Psoas muscle (tissue), 8 donors: ENCODE measurements around the gene TP53INP2. TPM values are rescaled to one million over a fixed set of nuclear protein-coding genes. Genes with fewer than 3 reads are reported as not detected.
A peak's percentile ranks its signal among the peaks of the same experiment; 100 is the strongest.

ENCODE experiments used
- ATAC-seq, 4 donors: fragments of 200-7000 bp; cut with Tn5 transposase; one replicate each; pipeline ENCODE4 v1.9.1; 2020; ENCODE audit warnings: moderate library complexity in 3 of 4, mild to moderate bottlenecking in 2 of 4
- DNase-seq, 2 donors: peaks; one replicate each; pipeline ENCODE4 v3.0.0-alpha.2; 2020
- H3K27ac ChIP-seq: fragments of 200-600 bp; one replicate; pipeline ENCODE4 v1.8.0; 2022
- H3K27me3 ChIP-seq, 3 donors: fragments of 200-600 bp in 1 of 3; one replicate each; pipeline versions ENCODE4 v1.6.1 to v1.8.0; 2013 to 2022; ENCODE audit warnings: low read length in 2 of 3, mild to moderate bottlenecking in 2 of 3, moderate library complexity in 1 of 3; ENCODE audit not compliant: insufficient read depth in 3 of 3
- H3K36me3 ChIP-seq, 2 donors: fragments of 200-600 bp in 1 of 2; one replicate each; pipeline versions ENCODE4 v1.6.1 to v1.8.0; 2013 to 2022; ENCODE audit warnings: low read depth in 1 of 2, mild to moderate bottlenecking in 1 of 2, moderate library complexity in 1 of 2; ENCODE audit not compliant: insufficient read depth in 1 of 2
- H3K4me1 ChIP-seq: fragments of 200-600 bp; one replicate; pipeline ENCODE4 v1.8.0; 2022
- H3K4me3 ChIP-seq: fragments of 200-600 bp; one replicate; pipeline ENCODE4 v1.8.0; 2022; ENCODE audit warnings: mild to moderate bottlenecking
- H3K9me3 ChIP-seq: fragments of 200-600 bp; one replicate; pipeline ENCODE4 v1.8.0; 2022
- WGBS, 3 donors: extraction: QIAGEN DNeasy Blood & Tissue Kit; methylation state at CpG; one replicate each; pipeline versions ENCODE4 v1.1.6 to v1.1.7; 2013; 5-methylcytosine and 5-hydroxymethylcytosine counted together
- intact Hi-C, 2 donors: fragments of 100-400 bp; cut with DNase I; formaldehyde crosslinking; loops; one replicate each; pipeline versions ENCODE4 v1.11.0 to v1.14.2; 2022
- polyA plus RNA-seq, 3 donors: library from polyadenylated mRNA; stranded (reverse); fragments of 200-250 nt; gene quantifications; one replicate each; pipeline ENCODE4 v1.2.3, GENCODE V29; 2013
- total RNA-seq, 4 donors: library from RNA; stranded (reverse); fragmentation: NEBNext Ultra II Directional in 2 of 4; extraction: Animal tissue kit (Norgen Biotek cat#: 25700) in 2 of 4; gene quantifications; one replicate each; pipeline versions ENCODE4 v1.2.1 to v1.2.4, GENCODE V29; 2021 to 2023
- TF ChIP-seq, protein P1 (sequence below): fragments of 200-600 bp; IDR thresholded peaks from one replicate; pipeline ENCODE4 v1.8.0; 2022; ENCODE audit warnings: antibody characterized with exemption
- donor health status: healthy with polysubstance abuse.
- donor health status: DM: no; HTN: no; CAD: no; lungs with moderate emphysema.
- donor health status: Bipolar disorder and iron deficiency.
- donor health status: healthy.
- donor health status: DM: yes; HTN: yes; CAD: no.
- donor health status: DM: no; HTN: no; CAD: no.
- donor health status: DM: no; HTN: no; CAD: no.
- donor health status: DM: yes; HTN: yes; CAD: no.

The TP53INP2 gene
- total and polyA plus RNA-seq, 7 donors: 20.5 to 42.8 (median 24.7) TPM

DNA sequence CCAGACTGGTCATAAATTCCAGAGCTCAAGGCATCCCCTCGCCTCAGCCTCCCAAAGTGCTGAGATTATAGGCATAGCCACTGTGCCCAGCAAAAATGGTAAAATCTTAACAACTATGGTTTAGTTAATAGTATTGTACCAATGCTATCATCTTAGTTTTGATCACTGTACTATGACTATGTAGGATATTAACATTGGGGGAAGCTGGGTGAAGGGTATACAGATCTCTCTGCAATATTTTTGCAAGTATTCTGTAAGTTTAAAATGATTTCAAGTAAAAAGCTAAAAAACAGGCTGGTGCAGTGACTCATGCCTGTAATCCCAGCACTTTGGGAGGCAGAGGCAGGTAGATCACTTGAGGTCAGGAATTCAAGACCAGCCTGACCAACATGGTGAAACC is 35.0 kb upstream of the TP53INP2 start:
- intact Hi-C loops: no loop called here
- no peaks in the 10 kb centered on the region for H3K36me3 ChIP-seq
- no peaks in the 10 kb centered on the region for H3K9me3 ChIP-seq
- ATAC-seq (no peak), DNase-seq (no peak)
- H3K4me1 ChIP-seq: peaks cover 2% of the 10 kb centered on the region
- no peaks in the 10 kb centered on the region for H3K27me3 ChIP-seq
- TF ChIP-seq, protein P1, sequence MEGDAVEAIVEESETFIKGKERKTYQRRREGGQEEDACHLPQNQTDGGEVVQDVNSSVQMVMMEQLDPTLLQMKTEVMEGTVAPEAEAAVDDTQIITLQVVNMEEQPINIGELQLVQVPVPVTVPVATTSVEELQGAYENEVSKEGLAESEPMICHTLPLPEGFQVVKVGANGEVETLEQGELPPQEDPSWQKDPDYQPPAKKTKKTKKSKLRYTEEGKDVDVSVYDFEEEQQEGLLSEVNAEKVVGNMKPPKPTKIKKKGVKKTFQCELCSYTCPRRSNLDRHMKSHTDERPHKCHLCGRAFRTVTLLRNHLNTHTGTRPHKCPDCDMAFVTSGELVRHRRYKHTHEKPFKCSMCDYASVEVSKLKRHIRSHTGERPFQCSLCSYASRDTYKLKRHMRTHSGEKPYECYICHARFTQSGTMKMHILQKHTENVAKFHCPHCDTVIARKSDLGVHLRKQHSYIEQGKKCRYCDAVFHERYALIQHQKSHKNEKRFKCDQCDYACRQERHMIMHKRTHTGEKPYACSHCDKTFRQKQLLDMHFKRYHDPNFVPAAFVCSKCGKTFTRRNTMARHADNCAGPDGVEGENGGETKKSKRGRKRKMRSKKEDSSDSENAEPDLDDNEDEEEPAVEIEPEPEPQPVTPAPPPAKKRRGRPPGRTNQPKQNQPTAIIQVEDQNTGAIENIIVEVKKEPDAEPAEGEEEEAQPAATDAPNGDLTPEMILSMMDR: no peak
- no peak overlapping the region for H3K4me3 ChIP-seq
- no peak overlapping the region for H3K27ac ChIP-seq
- 96 to 100% (median 98%) methylated on average over 1 of the region's 1 CpG for WGBS, 3 donors

DNA sequence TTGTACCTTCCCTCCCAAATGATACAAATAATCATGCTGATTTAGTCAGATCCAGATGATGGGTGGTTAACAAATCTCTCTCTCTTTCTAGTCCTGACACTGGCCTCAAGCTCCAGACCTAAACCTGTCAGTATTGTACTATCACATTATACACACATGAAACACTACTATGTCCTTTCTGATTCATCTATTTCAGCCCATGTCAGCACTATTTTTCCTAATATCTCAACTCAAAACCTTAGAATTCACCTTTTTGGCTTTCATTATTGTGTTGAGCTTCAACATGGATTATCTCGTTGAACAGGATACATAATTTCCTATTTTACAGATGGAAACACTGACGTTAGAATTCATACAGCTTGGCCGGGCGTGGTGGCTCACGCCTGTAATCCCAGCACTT is 30.7 kb upstream of the TP53INP2 start:
- Histone ChIP-seq H3K4me3 (no peak overlapping the region), H3K27me3 (no peaks in the 10 kb centered on the region), H3K27ac (no peak overlapping the region), H3K9me3 (no peaks in the 10 kb centered on the region), H3K4me1 (peaks cover 12% of the 10 kb centered on the region), H3K36me3 (no peaks in the 10 kb centered on the region)
- TF ChIP-seq, protein P1: no peak
- DNase-seq: no peak
- intact Hi-C loops: no loop called here
- WGBS, 3 donors: 89 to 93% (median 89%) methylated on average over 5 of the region's 5 CpGs
- ATAC-seq: no peak

- H3K27ac ChIP-seq: peak overlapping the region; percentile 81
- peak overlapping the region; percentile 83 for H3K4me3 ChIP-seq
- no peaks in the 10 kb centered on the region for H3K27me3 ChIP-seq
- H3K36me3 ChIP-seq: no peaks in the 10 kb centered on the region
- peaks cover 12% of the 10 kb centered on the region for H3K4me1 ChIP-seq
- DNase-seq (no peak), ATAC-seq (no peak)
- H3K9me3 ChIP-seq: no peaks in the 10 kb centered on the region
- intact Hi-C loops: no loop called here
- TF ChIP-seq, protein P1: no peak
- WGBS, 3 donors: 17 to 25% (median 19%) methylated on average over 3 of the region's 3 CpGs
Measured at GRCh38 chr20:34675561-34675960, 28.6 kb upstream of the TP53INP2 start.

GRCh38 chr20:34675993-34676641 is 28.0 kb upstream of the TP53INP2 start:
- Histone ChIP-seq H3K9me3 (no peaks in the 10 kb centered on the region), H3K27ac (peak overlapping the region; percentile 81), H3K36me3 (no peaks in the 10 kb centered on the region), H3K4me3 (peak overlapping the region; percentile 83), H3K27me3 (no peaks in the 10 kb centered on the region), H3K4me1 (peaks cover 12% of the 10 kb centered on the region)
- 1 to 2% (median 1%) methylated on average over 14 of the region's 14 CpGs for whole genome bisulfite sequencing, 3 donors
- intact Hi-C loops: no loop called here
- ATAC-seq (no peak), DNase-seq (no peak)
- TF ChIP-seq, protein P1: no peak
